ENCODE measurements around the gene TMEFF2. TPM values are rescaled to one million over a fixed set of nuclear protein-coding genes. Genes with fewer than 3 reads are reported as not detected.

The TMEFF2 gene
- total and polyA plus RNA-seq, 2 of the 4 experiments (the other 2 are of a cell fraction), result 1.3 to 3.0 TPM

DNA sequence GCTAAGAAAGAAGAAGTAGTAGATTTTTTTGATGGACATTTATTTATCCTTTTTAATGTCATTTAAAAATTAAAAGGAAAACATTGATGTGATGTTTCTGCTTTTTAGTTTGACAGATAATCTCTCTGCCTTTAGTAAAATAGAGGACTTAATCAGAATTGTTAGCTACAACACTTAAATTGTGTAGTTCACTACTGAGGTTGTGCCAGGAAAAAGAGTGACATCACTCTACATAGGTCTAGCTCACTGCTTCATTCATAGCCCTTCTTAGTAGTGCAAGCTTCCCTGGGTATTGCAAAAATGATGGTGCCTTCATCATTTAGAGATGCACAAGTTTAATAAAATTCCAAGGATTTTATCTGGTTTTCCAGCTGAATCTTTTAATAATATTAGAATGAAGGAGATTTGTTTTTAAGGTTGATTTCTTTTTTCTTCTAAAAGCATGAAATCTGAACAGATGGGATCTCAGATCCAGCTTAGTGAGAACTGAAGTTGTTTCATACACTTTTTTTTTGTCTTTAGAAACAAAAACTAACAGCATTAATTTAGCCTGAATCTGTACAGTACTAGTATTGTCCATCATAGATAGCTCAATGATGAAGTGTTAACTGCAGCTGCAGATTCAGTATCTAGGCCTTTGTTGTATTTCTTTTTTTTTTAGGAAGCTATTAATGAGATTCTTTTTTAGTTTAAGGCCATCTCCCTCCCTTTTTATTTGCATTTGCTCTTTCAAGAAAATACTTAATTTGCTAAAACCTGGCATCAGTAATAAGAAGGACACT, 20.6 kb upstream of the TMEFF2 start:
- no peak overlapping the region for H3K9ac ChIP-seq (ENCODE audit: low read depth, low read length)
- H3K56ac ChIP-seq (ENCODE audit: extremely low read depth, insufficient read depth, low read length), result no peak overlapping the region
- intact Hi-C loops (cut with micrococcal nuclease), result no loop called here
- no peaks in the 10 kb centered on the region for H3K36me3 ChIP-seq (ENCODE audit: control insufficient read depth, insufficient read depth, low read length)
- H3K9me3 ChIP-seq (ENCODE audit: control insufficient read depth, insufficient read depth, low read length), result no peaks in the 10 kb centered on the region
- TF ChIP-seq MAFK (IDR thresholded peaks at IDR 0.05; ENCODE audit: low read depth, low read length) (no peak), CHD1 (IDR thresholded peaks at IDR 0.05; ENCODE audit: low read depth, low read length) (no peak), CEBPB (IDR thresholded peaks at IDR 0.05; ENCODE audit: low read depth, low read length) (no peak), RCOR1 (IDR thresholded peaks at IDR 0.05; ENCODE audit: insufficient replicate concordance, low read length) (no peak), RAD21 (IDR thresholded peaks at IDR 0.05; ENCODE audit: low read length) (no peak), RFX5 (IDR thresholded peaks at IDR 0.05; ENCODE audit: low read depth, low read length) (no peak), POLR2A (IDR thresholded peaks at IDR 0.05; ENCODE audit: low read depth, low read length) (no peak), BHLHE40 (IDR thresholded peaks at IDR 0.05; ENCODE audit: low read depth, low read length) (no peak), FOS (IDR thresholded peaks at IDR 0.05; ENCODE audit: low read depth, low read length) (no peak), NFE2L2 (IDR thresholded peaks at IDR 0.05; ENCODE audit: low read depth, low read length) (no peak), MAZ (IDR thresholded peaks at IDR 0.05; ENCODE audit: borderline replicate concordance, low read depth, low read length) (no peak), MXI1 (IDR thresholded peaks at IDR 0.05; ENCODE audit: borderline replicate concordance, low read depth, low read length) (no peak), SMC3 (IDR thresholded peaks at IDR 0.05; ENCODE audit: low read depth, low read length) (no peak)
- TF ChIP-seq, protein P1, sequence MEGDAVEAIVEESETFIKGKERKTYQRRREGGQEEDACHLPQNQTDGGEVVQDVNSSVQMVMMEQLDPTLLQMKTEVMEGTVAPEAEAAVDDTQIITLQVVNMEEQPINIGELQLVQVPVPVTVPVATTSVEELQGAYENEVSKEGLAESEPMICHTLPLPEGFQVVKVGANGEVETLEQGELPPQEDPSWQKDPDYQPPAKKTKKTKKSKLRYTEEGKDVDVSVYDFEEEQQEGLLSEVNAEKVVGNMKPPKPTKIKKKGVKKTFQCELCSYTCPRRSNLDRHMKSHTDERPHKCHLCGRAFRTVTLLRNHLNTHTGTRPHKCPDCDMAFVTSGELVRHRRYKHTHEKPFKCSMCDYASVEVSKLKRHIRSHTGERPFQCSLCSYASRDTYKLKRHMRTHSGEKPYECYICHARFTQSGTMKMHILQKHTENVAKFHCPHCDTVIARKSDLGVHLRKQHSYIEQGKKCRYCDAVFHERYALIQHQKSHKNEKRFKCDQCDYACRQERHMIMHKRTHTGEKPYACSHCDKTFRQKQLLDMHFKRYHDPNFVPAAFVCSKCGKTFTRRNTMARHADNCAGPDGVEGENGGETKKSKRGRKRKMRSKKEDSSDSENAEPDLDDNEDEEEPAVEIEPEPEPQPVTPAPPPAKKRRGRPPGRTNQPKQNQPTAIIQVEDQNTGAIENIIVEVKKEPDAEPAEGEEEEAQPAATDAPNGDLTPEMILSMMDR (conservative IDR thresholded peaks at IDR 0.05; ENCODE audit: low read depth, low read length), result no peak
- TF ChIP-seq, protein P2, sequence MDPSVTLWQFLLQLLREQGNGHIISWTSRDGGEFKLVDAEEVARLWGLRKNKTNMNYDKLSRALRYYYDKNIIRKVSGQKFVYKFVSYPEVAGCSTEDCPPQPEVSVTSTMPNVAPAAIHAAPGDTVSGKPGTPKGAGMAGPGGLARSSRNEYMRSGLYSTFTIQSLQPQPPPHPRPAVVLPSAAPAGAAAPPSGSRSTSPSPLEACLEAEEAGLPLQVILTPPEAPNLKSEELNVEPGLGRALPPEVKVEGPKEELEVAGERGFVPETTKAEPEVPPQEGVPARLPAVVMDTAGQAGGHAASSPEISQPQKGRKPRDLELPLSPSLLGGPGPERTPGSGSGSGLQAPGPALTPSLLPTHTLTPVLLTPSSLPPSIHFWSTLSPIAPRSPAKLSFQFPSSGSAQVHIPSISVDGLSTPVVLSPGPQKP (IDR thresholded peaks at IDR 0.05; ENCODE audit: borderline replicate concordance, low read depth, low read length), result no peak
- TF ChIP-seq, protein P3, sequence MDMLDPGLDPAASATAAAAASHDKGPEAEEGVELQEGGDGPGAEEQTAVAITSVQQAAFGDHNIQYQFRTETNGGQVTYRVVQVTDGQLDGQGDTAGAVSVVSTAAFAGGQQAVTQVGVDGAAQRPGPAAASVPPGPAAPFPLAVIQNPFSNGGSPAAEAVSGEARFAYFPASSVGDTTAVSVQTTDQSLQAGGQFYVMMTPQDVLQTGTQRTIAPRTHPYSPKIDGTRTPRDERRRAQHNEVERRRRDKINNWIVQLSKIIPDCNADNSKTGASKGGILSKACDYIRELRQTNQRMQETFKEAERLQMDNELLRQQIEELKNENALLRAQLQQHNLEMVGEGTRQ (IDR thresholded peaks at IDR 0.05; ENCODE audit: low read depth, low read length), result no peak
- no peak overlapping the region for H2BK20ac ChIP-seq (ENCODE audit: low read depth, low read length)
- CTCF ChIA-PET, result interaction anchor here (0.7 kb wide), 1 partner anchor 483 kb away, joined by 4 read pairs; no protein-coding TSS in a partner anchor
- H2AK9ac ChIP-seq (replicated peaks; ENCODE audit: low read depth, low read length, poor library complexity), result no peak overlapping the region
- H3K27me3 ChIP-seq (ENCODE audit: control insufficient read depth, insufficient read depth, low read length), result no peaks in the 10 kb centered on the region
- DNase-seq (no peak), ATAC-seq (ENCODE audit: low read depth) (no peak)
- H3K14ac ChIP-seq (replicated peaks; ENCODE audit: low read depth, low read length), result no peak overlapping the region
- no peak overlapping the region for H3K4me2 ChIP-seq (ENCODE audit: low read depth, low read length)
- no peak overlapping the region for H3K27ac ChIP-seq (ENCODE audit: insufficient read depth, low read length)
- H4K8ac ChIP-seq (ENCODE audit: low read depth in 2 of 2, low read length in 2 of 2), result no peak overlapping the region
- no peak overlapping the region for H3K4me3 ChIP-seq (ENCODE audit: insufficient read depth, low read depth, low read length)
- BruUV-seq (replicated peaks), result no TSS peak
- H4K20me1 ChIP-seq (ENCODE audit: insufficient read depth, low read length), result no peaks in the 10 kb centered on the region
- H2BK15ac ChIP-seq (ENCODE audit: low read depth, low read length), result no peak overlapping the region
- no peak overlapping the region for H3K4ac ChIP-seq (ENCODE audit: low read depth, low read length)
- dilution Hi-C loops (cut with HindIII; ENCODE audit: low sequenced_read_pairs, unreplicated experiment), result no loop called here
- no peak overlapping the region for H4K91ac ChIP-seq (ENCODE audit: insufficient read depth, low read depth, low read length)
- no peak overlapping the region for H3K23ac ChIP-seq (ENCODE audit: low read depth, low read length)
- H2AK5ac ChIP-seq (ENCODE audit: low read depth, low read length), result no peak overlapping the region
- H2BK120ac ChIP-seq (ENCODE audit: low read depth, low read length), result no peak overlapping the region
- no peaks in the 10 kb centered on the region for H3K79me1 ChIP-seq (ENCODE audit: low read depth in 1 of 2, low read length in 2 of 2)
- no peak overlapping the region for H4K5ac ChIP-seq (ENCODE audit: low read depth, low read length)
- no peak overlapping the region for H2BK5ac ChIP-seq (ENCODE audit: low read depth, low read length, poor library complexity, severe bottlenecking)
- in situ Hi-C loops (cut with MboI; ENCODE audit: low sequenced_read_pairs), result no loop called here
- no peaks in the 10 kb centered on the region for H3K4me1 ChIP-seq (ENCODE audit: control insufficient read depth, insufficient read depth, low read length)
- H3K9me1 ChIP-seq (ENCODE audit: insufficient read depth, low read length), result no peaks in the 10 kb centered on the region
- no peak overlapping the region for H3K18ac ChIP-seq (ENCODE audit: low read depth, low read length)
- no peak overlapping the region for H2AFZ ChIP-seq (replicated peaks; ENCODE audit: low read length, poor library complexity)
- POLR2A ChIA-PET (ENCODE audit: unreplicated experiment), result no interaction called here

Measured in IMR-90 (cell line).